Neural progenitor cell (in vitro differentiated cells): ENCODE measurements around the gene GFAP.

Experiments used
- EZH2 ChIP-seq: fragments of 200-600 bp; sonication (generic); IDR thresholded peaks from 2 replicates; pipeline ENCODE4 v1.6.1; 2017; ENCODE audit warnings: antibody characterized with exemption, mild to moderate bottlenecking, moderate library complexity
- TF ChIP-seq, protein P1 (sequence below): fragments of 200-600 bp; sonication (generic); IDR thresholded peaks from 2 replicates; pipeline ENCODE4 v1.5.1; 2017; ENCODE audit warnings: antibody characterized with exemption, mild to moderate bottlenecking

DNA sequence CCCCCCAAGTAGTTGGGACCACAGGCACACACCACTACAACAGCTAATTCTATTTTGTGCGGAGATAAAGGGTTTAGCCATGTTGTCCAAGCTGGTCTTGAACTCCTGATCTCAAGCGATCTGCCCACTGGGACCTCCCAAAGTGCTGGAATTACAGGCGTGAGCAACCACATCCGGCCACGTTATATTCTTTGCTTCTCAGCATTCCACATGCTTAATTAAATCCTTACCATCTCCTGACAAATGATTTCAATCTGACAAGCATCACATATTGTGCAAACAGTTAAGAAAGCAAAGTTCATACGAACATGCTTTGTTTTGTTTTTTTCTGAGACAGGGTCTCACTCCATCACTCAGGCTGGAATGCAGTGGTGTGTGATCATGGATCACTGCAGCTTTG lies 49.4 kb downstream of the GFAP start:
- TF ChIP-seq, protein P1, sequence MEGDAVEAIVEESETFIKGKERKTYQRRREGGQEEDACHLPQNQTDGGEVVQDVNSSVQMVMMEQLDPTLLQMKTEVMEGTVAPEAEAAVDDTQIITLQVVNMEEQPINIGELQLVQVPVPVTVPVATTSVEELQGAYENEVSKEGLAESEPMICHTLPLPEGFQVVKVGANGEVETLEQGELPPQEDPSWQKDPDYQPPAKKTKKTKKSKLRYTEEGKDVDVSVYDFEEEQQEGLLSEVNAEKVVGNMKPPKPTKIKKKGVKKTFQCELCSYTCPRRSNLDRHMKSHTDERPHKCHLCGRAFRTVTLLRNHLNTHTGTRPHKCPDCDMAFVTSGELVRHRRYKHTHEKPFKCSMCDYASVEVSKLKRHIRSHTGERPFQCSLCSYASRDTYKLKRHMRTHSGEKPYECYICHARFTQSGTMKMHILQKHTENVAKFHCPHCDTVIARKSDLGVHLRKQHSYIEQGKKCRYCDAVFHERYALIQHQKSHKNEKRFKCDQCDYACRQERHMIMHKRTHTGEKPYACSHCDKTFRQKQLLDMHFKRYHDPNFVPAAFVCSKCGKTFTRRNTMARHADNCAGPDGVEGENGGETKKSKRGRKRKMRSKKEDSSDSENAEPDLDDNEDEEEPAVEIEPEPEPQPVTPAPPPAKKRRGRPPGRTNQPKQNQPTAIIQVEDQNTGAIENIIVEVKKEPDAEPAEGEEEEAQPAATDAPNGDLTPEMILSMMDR, result no peak
- no peak for TF ChIP-seq EZH2
